K562 (cell line): Measurements from ENCODE around the gene MIEF2. TPM values are rescaled to one million over a fixed set of nuclear protein-coding genes. Genes with fewer than 3 reads are reported as not detected.

ENCODE experiments used
- BRF1 ChIP-seq: IDR thresholded peaks from 3 replicates; pipeline ENCODE4 v1.6.1; 2011; ENCODE audit warnings: borderline replicate concordance, mild to moderate bottlenecking; ENCODE audit not compliant: insufficient read length; ENCODE audit errors: extremely low read depth
- CHD2 ChIP-seq: IDR thresholded peaks from 2 replicates; pipeline ENCODE4 v1.6.1; 2011; ENCODE audit warnings: low read depth, low read length
- HDAC1 ChIP-seq, 2 experiments: fragments of 450-650 bp; IDR thresholded peaks; 2 replicates each; pipeline ENCODE4 v1.6.1; 2016 to 2017; ENCODE audit warnings: inconsistent platforms in 1 of 2, mild to moderate bottlenecking in 1 of 2, moderate library complexity in 1 of 2
- HDGF ChIP-seq: fragments of 450-650 bp; IDR thresholded peaks from 2 replicates; pipeline ENCODE4 v1.6.1; 2016
- L3MBTL2 ChIP-seq: fragments of 450-650 bp; IDR thresholded peaks from 2 replicates; pipeline ENCODE4 v1.6.1; 2016; ENCODE audit warnings: mild to moderate bottlenecking, moderate library complexity
- MAZ ChIP-seq, 2 experiments: fragments of 450-650 bp in 1 of 2; sonication (generic) in 1 of 2; formaldehyde crosslinking; IDR thresholded peaks in 1 of 2; conservative IDR thresholded peaks in 1 of 2; 2 replicates each; pipeline versions ENCODE4 v1.4.0 to v1.5.0; 2020; ENCODE audit warnings: mild to moderate bottlenecking in 1 of 2, missing genetic modification reagents in 1 of 2
- POLR2A ChIP-seq: fragments of 450-650 bp; conservative IDR thresholded peaks from 2 replicates; pipeline ENCODE4 v1.6.1; 2016
- ZKSCAN8 ChIP-seq: fragments of 200-800 bp; sonication (Bioruptor generic); IDR thresholded peaks from 2 replicates; pipeline ENCODE4 v1.6.1; 2016; ENCODE audit warnings: missing genetic modification characterization, missing compliant biosample characterization
- polyA plus RNA-seq, 8 experiments: library from polyadenylated mRNA; depleted of rRNA in 4 of 8; stranded (reverse) in 5 of 8; unstranded in 3 of 8; fragments of >200 nt; fragmentation: Nextera tagmentation in 2 of 8; fragmentation: Illumina TruSeq in 1 of 8; extraction: Ambion mirVana in 2 of 8; extraction: Trizol in 1 of 8; gene quantifications; 2 replicates each; pipeline versions ENCODE4 v1.2.1 to v1.2.3, GENCODE V29; 2011 to 2014; ENCODE audit warnings: inconsistent platforms in 1 of 8, missing spikeins in 1 of 8
- total RNA-seq, 7 experiments: library from RNA; depleted of rRNA in 6 of 7; stranded (reverse); fragments of >200 nt in 6 of 7; fragmentation: Illumina TruSeq in 2 of 7; extraction: Trizol in 2 of 7; gene quantifications; 2 replicates each; pipeline versions ENCODE4 v1.2.1 to v1.2.3, GENCODE V29; 2011 to 2021; ENCODE audit warnings: low replicate concordance in 1 of 7
- TF ChIP-seq, protein P1 (sequence below), 2 experiments: fragments of 450-650 bp; conservative IDR thresholded peaks; 2 replicates each; pipeline ENCODE4 v1.6.1; 2017; ENCODE audit warnings: mild to moderate bottlenecking in 2 of 2, moderate library complexity in 2 of 2
- TF ChIP-seq, protein P2 (sequence below): fragments of 450-650 bp; IDR thresholded peaks from 2 replicates; pipeline ENCODE4 v1.7.0; 2016; ENCODE audit warnings: borderline replicate concordance
- TF ChIP-seq, protein P3 (sequence below): fragments of 200-800 bp; sonication (Bioruptor generic); IDR thresholded peaks from 2 replicates; pipeline ENCODE4 v1.6.1; 2016; ENCODE audit warnings: missing genetic modification characterization, missing compliant biosample characterization
- TF ChIP-seq, protein P4 (sequence below): fragments of 450-650 bp; IDR thresholded peaks from 2 replicates; pipeline ENCODE4 v1.6.1; 2016; ENCODE audit warnings: borderline replicate concordance
- TF ChIP-seq, protein P5 (sequence below), 3 experiments: fragments of 200-800 bp in 1 of 3; sonication (Bioruptor generic) in 1 of 3; sonication (generic) in 1 of 3; formaldehyde crosslinking in 1 of 3; IDR thresholded peaks; 2 replicates each; pipeline versions ENCODE4 v1.6.1 to v1.8.0; 2016 to 2022; ENCODE audit warnings: mild to moderate bottlenecking in 2 of 3, missing compliant biosample characterization in 2 of 3, missing genetic modification characterization in 2 of 3, missing genetic modification reagents in 1 of 3

Gene MIEF2
- total and polyA plus RNA-seq, 9 of the 15 experiments (the other 6 are each of a cell fraction or from before 2014, with no cell fraction given): 0.10 to 8.2 (median 2.4) TPM

DNA sequence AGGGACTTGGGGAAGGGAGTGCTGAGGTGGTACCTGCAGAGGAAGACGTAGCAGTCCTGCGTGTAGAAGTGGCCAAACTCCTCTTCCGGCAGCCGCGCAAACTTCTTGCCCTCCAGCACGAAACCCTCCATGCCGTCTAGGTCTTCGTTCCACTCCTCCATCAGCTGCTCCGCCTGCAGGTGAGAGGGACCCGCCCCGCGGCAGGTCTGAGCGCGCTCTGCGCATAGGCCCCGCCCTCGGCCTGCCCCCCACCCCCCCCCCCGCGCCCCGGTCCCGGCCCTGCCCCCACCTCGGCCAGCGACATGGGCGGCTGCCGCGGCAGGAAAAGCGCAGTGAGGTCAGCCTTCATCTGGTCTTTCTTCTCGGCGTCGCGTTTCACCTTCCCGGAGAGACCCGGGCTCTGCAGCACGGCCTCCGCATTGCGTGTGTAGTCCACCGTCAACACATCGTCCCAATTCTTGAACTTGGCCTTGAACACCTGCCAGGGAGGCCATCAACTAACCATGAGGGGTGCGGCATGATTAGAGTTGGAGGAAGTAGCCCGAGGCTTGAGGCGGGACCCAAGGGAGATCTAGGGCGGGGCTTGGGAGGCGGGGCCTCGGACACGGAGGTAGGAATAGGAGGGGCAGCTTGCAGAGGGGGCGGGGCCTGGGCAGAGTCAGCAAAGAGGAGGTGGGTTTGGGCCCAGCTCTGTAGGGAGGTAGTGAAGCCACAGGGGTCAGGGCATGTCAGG lies 13.4 kb upstream of the MIEF2 start (continued):
- TF ChIP-seq, protein P1, sequence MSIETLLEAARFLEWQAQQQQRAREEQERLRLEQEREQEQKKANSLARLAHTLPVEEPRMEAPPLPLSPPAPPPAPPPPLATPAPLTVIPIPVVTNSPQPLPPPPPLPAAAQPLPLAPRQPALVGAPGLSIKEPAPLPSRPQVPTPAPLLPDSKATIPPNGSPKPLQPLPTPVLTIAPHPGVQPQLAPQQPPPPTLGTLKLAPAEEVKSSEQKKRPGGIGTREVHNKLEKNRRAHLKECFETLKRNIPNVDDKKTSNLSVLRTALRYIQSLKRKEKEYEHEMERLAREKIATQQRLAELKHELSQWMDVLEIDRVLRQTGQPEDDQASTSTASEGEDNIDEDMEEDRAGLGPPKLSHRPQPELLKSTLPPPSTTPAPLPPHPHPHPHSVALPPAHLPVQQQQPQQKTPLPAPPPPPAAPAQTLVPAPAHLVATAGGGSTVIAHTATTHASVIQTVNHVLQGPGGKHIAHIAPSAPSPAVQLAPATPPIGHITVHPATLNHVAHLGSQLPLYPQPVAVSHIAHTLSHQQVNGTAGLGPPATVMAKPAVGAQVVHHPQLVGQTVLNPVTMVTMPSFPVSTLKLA (conservative IDR thresholded peaks at IDR 0.05): peak in 1 of 2 experiments; percentile 57; a peak in 2 of 4 replicates
- 0 out of 2 replicates have a peak, but pooled peaks have one; percentile 10 for TF ChIP-seq CHD2
- peak; percentile 62; the same call in 1 of the 2 replicates for TF ChIP-seq L3MBTL2
- peak; percentile 26; the same call in 1 of the 2 replicates for TF ChIP-seq HDGF
- peak; percentile 69 for TF ChIP-seq POLR2A
- peak in 1 of 2 experiments; percentile 48; a peak in 1 of 4 replicates for TF ChIP-seq HDAC1 (IDR thresholded peaks at IDR 0.05)
- TF ChIP-seq, protein P2, sequence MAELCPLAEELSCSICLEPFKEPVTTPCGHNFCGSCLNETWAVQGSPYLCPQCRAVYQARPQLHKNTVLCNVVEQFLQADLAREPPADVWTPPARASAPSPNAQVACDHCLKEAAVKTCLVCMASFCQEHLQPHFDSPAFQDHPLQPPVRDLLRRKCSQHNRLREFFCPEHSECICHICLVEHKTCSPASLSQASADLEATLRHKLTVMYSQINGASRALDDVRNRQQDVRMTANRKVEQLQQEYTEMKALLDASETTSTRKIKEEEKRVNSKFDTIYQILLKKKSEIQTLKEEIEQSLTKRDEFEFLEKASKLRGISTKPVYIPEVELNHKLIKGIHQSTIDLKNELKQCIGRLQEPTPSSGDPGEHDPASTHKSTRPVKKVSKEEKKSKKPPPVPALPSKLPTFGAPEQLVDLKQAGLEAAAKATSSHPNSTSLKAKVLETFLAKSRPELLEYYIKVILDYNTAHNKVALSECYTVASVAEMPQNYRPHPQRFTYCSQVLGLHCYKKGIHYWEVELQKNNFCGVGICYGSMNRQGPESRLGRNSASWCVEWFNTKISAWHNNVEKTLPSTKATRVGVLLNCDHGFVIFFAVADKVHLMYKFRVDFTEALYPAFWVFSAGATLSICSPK: no peak
- peak in 1 of 2 experiments; percentile 52; a peak in 2 of 4 replicates for TF ChIP-seq MAZ (CRISPR knock-in tag; conservative IDR thresholded peaks at IDR 0.05 in 1 of 2, IDR thresholded peaks at IDR 0.05 in 1 of 2)
- TF ChIP-seq BRF1: no peak
- TF ChIP-seq, protein P3, sequence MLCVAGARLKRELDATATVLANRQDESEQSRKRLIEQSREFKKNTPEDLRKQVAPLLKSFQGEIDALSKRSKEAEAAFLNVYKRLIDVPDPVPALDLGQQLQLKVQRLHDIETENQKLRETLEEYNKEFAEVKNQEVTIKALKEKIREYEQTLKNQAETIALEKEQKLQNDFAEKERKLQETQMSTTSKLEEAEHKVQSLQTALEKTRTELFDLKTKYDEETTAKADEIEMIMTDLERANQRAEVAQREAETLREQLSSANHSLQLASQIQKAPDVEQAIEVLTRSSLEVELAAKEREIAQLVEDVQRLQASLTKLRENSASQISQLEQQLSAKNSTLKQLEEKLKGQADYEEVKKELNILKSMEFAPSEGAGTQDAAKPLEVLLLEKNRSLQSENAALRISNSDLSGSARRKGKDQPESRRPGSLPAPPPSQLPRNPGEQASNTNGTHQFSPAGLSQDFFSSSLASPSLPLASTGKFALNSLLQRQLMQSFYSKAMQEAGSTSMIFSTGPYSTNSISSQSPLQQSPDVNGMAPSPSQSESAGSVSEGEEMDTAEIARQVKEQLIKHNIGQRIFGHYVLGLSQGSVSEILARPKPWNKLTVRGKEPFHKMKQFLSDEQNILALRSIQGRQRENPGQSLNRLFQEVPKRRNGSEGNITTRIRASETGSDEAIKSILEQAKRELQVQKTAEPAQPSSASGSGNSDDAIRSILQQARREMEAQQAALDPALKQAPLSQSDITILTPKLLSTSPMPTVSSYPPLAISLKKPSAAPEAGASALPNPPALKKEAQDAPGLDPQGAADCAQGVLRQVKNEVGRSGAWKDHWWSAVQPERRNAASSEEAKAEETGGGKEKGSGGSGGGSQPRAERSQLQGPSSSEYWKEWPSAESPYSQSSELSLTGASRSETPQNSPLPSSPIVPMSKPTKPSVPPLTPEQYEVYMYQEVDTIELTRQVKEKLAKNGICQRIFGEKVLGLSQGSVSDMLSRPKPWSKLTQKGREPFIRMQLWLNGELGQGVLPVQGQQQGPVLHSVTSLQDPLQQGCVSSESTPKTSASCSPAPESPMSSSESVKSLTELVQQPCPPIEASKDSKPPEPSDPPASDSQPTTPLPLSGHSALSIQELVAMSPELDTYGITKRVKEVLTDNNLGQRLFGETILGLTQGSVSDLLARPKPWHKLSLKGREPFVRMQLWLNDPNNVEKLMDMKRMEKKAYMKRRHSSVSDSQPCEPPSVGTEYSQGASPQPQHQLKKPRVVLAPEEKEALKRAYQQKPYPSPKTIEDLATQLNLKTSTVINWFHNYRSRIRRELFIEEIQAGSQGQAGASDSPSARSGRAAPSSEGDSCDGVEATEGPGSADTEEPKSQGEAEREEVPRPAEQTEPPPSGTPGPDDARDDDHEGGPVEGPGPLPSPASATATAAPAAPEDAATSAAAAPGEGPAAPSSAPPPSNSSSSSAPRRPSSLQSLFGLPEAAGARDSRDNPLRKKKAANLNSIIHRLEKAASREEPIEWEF: no peak
- TF ChIP-seq, protein P4, sequence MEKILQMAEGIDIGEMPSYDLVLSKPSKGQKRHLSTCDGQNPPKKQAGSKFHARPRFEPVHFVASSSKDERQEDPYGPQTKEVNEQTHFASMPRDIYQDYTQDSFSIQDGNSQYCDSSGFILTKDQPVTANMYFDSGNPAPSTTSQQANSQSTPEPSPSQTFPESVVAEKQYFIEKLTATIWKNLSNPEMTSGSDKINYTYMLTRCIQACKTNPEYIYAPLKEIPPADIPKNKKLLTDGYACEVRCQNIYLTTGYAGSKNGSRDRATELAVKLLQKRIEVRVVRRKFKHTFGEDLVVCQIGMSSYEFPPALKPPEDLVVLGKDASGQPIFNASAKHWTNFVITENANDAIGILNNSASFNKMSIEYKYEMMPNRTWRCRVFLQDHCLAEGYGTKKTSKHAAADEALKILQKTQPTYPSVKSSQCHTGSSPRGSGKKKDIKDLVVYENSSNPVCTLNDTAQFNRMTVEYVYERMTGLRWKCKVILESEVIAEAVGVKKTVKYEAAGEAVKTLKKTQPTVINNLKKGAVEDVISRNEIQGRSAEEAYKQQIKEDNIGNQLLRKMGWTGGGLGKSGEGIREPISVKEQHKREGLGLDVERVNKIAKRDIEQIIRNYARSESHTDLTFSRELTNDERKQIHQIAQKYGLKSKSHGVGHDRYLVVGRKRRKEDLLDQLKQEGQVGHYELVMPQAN: peak; percentile 51; the same call in 1 of the 2 replicates
- TF ChIP-seq, protein P5, sequence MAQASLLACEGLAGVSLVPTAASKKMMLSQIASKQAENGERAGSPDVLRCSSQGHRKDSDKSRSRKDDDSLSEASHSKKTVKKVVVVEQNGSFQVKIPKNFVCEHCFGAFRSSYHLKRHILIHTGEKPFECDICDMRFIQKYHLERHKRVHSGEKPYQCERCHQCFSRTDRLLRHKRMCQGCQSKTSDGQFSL (CRISPR knock-in tag; IDR thresholded peaks at IDR 0.05): no peak
- TF ChIP-seq, protein P5 (tag; IDR thresholded peaks at IDR 0.05): peak in 1 of 2 experiments; percentile 59; a peak in 1 of 4 replicates
- TF ChIP-seq ZKSCAN8 (CRISPR knock-in tag): no peak
